D341Med (cell line): ENCODE results near the gene CALM1.
"Not testable (repeated sequence)": the region's sequence is repeated elsewhere in the genome, so short reads cannot be mapped to it uniquely, and the experiment has no call there.

Source experiments
- DNase-seq: peaks from one replicate; pipeline ENCODE4 v3.0.0; 2012; ENCODE audit warnings: low spot score

The CALM1 gene

GRCh38 chr14:90383731-90384542 lies 12.9 kb upstream of the CALM1 start:
- DNase-seq: no peak

DNA sequence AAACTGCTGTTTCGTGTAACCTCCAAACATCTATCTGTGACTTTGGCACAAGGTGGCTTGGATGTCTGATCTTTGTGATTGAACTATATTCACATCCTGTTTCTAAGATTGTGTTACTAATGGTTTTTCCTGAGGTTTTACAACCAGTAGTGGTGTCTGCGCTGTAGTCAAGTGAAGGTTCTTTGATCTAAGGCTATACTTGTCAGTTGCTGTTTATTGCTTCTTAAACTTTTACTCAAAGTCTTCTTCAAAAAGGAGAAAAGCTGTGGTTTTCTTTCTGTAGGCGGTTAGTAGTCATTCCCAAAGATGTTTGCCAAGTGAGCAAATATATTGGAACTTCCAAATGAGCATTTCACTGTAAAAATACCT lies 12.3 kb upstream of the CALM1 start:
- no peak for DNase-seq

DNA sequence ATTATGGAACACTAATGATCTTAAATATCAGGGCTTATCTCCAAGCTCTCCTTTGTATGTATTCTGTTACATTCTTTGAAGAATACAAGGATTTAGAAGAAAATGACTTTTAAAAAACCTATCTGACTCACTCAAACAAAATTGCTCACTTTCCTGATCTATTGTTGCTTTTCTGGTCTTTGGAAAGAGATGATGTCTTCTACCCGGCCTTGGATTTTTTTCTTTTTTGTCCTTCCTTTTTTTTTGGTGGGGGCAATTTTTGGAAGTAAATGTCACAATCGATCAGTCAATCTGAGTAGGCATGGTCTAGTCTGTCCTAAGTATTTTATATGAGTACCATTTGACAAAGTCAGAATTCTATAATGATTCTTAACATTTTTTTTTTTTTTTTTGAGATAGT lies 10.5 kb upstream of the CALM1 start:
- DNase-seq: no peak

DNA sequence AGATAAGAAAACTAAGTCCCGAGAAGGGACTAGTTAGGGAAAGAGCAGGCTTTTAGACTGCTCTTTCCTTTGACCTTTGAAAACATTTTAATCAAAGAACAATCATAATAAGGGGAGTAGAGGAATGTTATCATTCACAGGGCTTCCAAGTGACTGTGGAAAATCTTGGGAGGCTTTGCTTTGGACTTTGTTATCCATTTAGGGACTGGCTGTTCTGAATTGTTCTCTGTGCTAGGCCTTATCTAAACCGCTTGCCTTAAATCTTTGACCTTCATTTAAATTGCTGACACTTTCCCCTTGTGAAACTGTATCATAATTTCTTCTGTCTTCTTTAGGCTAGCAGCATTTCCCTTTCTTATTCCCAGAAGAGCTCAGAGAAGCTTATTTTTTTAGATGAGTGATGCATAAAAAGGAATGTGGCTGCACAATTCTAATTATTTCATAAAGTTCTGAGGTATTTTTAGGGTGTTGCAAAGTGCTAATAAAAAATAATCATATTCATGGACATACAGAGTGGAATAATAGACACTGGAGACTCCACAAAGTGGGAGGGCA lies 9.5 kb upstream of the CALM1 start:
- no peak for DNase-seq

- no peak for DNase-seq
These were observed 8.4 kb upstream of the CALM1 start for GRCh38 chr14:90388437-90388836.

- no peak for DNase-seq
These were observed 7.8 kb upstream of the CALM1 start for GRCh38 chr14:90388982-90389381.

- no peak for DNase-seq
These were observed 2.9 kb upstream of the CALM1 start for GRCh38 chr14:90393966-90394365.

GRCh38 chr14:90394782-90395181 lies 2.0 kb upstream of the CALM1 start:
- not testable (repeated sequence) for DNase-seq

DNA sequence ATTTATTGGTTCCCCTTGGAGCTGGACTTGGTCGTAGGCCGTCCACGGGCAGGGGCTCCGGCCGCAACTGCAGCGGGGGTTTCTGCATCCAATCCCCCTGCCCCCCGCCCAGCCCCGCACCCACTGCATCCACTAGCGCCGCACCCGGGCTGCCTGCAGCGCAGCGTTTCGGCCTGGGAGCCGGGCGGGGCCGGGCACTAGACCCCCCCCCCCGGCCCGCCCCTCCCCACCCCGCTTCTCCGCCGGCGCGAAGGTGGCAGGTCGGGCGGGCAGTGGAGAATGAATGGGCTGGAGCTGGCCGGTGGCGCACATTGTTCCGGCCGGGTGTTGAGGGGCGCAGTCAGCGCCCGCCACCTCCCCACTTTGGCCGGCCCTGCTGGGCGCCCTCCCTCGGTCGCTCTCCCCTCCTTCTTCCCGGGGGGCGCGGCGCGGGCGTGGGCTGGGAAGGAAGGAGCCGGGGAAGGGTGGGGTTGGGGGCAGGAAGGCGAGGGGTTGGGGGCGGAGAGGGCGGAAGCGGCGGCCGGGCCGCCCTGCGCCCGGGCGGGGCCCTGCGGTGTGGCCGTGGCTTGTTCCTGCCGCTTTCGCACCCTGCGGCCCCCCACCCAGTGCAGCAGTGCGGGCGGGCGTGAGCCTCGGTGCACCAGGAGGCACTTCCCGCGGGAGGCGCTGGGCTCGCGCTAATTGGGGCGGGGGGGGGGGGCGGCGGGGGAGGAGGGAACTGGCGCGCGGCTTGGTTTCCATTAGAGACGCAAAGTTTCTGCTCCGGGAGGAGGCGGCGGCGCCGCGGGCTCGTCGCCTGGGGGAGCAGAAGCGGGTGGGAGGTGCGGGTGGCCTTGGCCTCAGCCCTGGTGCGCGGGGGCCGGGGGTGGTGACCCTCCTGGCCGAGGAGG lies 841 bp downstream of the CALM1 start:
- peak; percentile 81 for DNase-seq

DNA sequence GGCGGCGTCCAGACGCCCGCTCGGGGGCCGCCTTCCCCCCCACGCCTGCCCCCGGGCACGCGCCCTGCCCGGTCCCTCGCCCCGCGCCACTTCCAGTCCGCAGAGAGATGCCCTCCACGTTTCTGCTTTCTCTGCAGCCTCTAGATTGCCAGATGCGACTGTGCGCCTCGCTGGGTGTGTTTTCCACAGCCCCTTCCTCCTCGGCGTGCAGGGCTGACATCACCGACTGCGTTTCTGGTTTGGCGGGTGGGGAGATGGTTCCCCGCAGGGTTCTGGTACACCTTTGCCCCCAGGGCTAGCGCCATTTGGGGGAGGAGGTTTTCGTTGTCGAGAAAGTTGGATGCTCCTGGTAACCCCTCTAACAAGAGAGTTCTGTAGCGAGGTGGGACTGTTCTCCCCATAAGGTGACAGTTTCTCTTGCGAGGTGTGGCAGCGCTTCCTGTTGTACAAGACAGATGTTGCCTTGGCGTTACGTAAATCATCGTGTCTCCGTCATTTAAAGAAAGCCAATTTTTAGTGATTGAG lies 1.5 kb downstream of the CALM1 start:
- DNase-seq: no peak

DNA sequence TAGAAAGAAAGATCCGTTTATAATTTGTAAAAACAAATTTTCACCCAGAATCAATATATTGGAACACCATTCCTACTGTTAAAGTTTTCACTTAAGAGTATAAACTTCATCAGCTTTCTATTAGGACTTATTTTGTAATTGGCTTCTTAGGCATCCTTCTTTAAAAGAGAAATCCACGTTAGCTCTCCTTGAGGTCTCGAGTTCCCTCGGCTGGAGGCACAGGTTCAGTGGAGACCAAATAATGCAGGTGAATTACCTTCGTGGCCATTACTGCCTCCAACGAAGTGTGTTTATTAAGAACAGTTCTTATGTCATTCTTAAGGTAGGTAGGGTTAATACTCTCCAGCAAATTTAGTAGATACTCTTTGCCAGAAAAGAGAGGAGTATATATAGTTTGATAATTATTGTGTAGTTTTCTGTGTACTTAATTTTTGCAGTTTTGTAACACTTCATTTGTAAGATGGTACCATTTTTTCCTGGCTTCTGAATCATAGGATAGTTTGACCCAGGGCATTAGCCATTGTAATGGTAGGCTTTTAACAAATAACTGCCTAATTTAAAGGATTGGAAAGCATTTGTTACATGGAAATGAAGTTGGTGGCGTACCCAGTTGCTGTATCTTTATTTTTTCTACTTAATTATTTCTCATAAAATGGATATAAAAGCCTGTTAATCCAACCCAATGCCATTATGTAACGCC lies 2.2 kb downstream of the CALM1 start:
- DNase-seq: no peak

DNA sequence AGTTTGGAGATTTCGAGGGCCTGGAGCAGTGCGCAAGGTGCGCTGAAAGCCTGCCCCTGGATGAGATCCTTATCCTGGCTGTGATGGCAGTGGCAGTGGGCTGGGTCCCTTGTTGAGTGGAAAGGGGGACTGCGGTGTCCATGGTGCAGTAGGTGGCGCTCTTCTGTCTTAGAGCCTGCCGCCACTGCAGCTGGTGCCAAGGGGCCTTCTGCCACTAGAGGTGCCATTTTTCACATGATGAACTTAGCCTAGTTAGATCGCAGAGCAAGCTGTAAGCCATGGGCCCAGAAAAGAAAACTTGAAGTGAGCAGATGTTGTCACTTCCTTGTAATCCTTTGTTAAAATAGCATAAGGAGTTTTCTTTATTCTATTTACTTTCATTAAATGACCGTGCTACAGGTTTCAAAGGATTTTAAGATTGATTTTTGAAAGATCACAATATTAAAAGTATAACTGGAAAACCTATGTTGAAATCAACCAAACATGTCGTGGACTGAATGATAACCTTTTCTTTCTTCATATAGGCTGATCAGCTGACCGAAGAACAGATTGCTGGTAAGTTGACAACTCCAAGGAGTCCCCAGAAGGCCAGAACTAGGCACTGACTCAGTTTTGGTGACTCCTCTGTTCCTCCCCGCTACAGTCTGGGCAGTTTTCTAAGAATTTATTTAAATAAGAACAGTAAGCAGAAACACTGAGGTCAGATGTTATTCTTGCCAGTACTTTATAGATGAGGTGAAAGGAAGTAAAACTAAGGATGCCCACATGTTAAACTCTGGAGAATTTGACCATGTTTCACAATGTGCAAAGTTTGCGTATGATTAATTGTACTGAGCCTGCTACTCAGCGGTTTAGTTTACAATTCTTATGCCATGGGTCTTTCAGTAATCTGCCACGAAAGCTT lies 3.0 kb downstream of the CALM1 start:
- peak; percentile 91 for DNase-seq

DNA sequence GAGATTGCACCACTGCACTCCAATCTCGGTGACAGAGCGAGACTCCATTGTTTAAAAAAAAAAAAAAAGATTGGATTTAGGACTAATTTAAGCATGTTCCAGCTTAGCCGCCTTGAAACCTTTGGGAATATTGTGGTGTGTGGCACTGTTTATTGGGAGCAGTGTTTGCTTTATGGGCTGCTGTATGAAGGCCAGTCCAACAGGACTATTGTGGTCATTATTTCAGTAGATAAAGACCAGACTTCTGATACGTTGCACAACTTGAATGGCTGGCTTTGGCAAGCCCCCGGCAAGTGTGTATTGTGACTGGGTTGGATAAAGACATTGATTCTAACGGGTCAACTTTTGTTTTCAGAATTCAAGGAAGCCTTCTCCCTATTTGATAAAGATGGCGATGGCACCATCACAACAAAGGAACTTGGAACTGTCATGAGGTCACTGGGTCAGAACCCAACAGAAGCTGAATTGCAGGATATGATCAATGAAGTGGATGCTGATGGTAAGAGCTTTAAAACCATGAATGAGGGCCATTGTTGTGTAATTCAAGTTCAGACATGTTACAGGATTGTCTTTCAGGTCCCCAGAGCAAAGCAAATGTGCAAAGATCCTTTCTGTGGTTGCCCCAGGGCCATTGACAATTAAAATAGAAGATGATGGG lies 4.2 kb downstream of the CALM1 start:
- no peak for DNase-seq

DNA sequence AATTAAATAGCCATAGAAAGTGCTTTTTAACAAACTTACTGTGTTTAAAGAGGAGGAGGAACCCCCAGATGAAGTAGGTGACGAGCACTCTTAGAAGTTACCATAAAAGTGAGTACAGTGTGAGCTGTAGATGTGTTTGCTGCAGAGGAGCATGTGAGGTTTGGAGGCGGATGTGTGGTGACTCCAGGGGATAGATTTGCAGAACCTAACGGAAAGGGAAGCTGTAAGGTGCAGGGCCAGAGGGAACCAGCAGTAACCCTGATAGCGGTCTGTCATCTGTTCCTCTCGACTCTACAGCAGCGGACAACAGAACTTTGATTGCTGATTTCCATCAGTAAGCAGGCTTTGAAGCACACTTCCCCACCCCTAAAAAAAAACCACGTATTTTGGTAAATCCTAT lies 5.2 kb downstream of the CALM1 start:
- no peak for DNase-seq

DNA sequence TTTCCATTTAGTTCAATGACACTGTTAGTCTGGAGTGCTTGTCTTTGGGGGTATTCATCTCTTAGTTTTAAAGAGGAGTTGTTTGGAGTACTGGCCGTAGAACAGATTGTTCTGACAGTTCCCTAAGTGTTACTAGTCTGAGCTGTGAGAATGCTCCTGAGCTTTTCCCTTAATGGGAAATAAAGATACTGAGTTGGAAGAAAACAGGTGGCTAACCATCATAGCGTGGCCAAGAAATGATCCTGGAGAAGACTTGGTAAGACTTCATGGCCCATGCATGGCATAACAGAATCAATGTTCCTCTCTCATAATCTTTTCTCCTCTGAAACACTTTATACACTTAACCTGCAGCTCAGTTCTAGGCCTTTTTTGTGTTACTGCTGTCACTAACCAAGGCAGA lies 6.2 kb downstream of the CALM1 start:
- no peak for DNase-seq

- no peak for DNase-seq
These were observed 8.3 kb downstream of the CALM1 start for GRCh38 chr14:90405101-90405500.

- DNase-seq: no peak
These were observed 8.9 kb downstream of the CALM1 start for GRCh38 chr14:90405755-90406154.

DNA sequence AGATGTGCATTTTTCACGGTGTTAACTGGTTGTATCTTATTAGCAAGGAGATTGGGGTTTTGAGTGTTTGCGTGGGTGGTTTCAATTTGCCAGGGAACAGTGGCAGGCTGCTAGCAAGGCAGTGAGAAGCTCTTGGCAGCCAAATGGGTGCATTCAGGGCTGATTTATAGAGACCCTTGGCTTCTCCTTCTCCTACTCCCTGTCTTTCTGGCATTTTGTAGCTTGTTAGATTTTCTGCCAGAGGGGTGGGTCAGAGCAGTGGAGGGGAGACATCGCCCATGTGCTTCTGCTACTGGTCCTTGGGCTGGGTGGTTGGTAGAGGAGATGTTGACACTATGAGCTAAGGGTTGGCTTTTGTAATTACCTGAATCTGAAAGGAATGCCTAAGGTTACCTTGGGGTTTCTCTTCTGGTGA lies 9.6 kb downstream of the CALM1 start:
- no peak for DNase-seq

DNA sequence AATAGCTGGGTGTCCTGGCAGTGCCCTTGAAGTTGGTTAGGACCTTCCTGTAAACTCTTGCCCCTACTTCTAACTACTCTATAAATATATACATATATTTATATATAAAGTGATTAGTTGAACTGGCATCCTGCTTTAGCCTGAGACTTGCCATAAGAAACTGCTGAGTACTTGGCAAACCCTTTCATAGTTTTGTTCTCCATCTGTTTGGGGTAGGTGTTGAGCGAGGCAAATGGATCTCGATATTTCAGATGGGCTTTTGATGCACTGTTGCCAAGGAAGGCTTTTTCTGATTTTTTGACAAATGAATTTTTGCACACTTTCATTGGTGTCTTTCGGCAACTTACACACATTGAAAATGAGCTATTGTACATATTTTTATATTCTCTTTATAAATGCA lies 10.4 kb downstream of the CALM1 start:
- DNase-seq: no peak

- DNase-seq: no peak
These were observed 11.9 kb downstream of the CALM1 start for GRCh38 chr14:90408713-90409112.
